Activated CD8-positive, alpha-beta memory T cell treated with anti-CD3 and anti-CD28 coated beads for 4 hours (primary cell): ENCODE results near the gene DHCR24.
"Not testable (repeated sequence)": the region's sequence is repeated elsewhere in the genome, so short reads cannot be mapped to it uniquely, and the experiment has no call there.

Source experiments
- DNase-seq, 2 donors: peaks; one replicate each; pipeline ENCODE4 v3.0.0-alpha.2; 2020; ENCODE audit warnings: low read depth in 2 of 2

Gene DHCR24, protein sequence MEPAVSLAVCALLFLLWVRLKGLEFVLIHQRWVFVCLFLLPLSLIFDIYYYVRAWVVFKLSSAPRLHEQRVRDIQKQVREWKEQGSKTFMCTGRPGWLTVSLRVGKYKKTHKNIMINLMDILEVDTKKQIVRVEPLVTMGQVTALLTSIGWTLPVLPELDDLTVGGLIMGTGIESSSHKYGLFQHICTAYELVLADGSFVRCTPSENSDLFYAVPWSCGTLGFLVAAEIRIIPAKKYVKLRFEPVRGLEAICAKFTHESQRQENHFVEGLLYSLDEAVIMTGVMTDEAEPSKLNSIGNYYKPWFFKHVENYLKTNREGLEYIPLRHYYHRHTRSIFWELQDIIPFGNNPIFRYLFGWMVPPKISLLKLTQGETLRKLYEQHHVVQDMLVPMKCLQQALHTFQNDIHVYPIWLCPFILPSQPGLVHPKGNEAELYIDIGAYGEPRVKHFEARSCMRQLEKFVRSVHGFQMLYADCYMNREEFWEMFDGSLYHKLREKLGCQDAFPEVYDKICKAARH

DNA sequence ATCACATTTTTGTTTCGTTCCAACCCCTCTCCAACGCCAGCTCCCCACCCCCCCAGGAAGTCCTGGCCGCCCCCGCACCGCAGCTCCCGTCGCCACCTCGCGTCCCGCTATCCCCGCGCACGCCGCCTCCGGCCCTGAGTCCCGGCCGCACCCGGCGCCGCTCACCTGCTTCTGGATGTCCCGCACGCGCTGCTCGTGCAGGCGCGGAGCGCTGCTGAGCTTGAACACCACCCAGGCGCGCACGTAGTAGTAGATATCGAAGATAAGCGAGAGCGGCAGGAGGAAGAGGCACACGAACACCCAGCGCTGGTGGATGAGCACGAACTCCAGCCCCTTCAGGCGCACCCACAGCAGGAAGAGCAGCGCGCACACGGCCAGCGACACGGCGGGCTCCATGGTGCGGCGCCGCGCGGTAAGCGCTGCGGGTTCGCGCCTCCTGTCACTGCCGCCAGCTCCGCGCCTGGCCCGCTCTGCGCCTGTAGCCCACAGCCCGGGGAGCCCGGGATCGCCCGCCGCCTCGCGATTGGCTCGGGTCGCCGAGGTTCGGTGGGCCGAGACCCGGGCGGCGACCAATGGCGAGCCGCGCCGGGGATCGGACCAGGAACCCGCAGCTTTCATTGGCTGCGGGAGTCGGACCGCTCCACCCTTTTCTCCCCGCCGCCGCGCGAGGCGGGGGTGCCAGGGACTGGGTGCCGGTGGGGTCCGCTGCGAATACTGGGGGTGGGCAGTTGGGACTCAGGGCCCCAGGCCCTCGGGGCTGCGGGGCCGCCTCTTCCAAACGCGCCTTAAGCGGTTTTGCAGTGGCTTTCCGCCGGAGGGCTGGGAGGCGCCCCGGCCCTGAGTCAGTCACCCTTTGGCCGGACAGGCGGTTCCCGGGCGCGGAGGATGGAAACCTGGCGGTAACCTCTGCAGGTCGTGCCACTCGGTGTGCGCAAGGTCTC is at the start of gene DHCR24:
TSS of gene DHCR24 (minus strand) at position 472 of the 941 bp plus-strand sequence. CDS start at position 396, 76 bp downstream.
- peak; percentile 45 to 50 for DNase-seq

DNA sequence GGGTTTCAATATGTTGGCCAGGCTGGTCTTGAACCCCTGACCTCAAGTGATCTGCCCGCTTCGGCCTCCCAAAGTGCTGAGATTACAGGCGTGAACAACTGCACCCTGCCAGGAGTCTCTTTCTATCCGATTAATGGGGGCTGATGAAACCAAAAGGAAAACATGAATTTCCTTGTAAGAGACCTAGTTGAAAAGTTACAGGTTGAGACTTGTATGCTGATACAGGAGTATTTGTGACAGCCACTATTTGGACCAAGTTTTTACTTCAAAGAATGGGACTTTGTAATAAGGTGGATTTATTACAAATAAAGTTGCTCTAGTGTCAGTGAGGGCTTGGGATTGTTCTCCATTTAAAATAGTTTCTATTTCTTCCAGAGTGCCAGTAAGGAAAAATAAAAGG is 49.8 kb upstream of the DHCR24 start:
- DNase-seq: no peak

DNA sequence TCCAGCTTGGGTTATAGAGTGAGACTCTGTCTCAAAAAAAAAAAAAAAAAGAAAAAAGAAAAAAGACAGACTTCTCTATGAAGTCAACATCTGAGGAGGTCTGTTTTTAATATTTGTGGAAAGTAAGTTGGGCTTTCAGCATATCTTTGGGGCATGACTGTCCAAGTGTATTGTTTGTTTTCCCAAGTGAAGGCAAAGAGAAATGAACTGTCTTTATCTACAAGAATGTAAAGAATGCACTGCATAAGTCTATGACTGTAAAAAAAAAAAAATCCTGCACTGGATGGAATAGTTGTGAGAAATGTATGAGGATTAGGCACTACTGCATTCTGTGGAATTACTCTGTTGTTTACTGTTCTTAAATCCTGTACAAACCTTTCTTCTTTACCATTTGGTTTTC is 47.9 kb upstream of the DHCR24 start:
- DNase-seq: no peak

DNA sequence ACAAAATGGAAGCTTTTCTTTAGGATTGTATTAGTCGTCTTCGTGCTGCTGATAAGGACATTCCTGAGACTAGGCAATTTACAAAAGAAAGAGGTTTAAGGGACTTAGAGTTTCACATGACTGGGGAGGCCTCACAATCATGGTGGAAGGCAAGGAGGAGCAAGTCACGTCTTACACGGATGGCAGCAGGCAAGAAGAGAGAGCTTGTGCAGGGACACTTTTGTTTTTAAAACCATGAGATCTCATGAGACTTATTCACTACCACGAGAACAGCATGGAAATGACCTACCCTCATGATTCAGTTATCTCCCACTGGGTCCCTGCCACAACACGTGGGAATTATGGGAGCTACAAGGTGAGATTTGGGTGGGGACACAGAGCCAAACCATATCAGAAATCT is 47.1 kb upstream of the DHCR24 start:
- DNase-seq: not testable (repeated sequence)

DNA sequence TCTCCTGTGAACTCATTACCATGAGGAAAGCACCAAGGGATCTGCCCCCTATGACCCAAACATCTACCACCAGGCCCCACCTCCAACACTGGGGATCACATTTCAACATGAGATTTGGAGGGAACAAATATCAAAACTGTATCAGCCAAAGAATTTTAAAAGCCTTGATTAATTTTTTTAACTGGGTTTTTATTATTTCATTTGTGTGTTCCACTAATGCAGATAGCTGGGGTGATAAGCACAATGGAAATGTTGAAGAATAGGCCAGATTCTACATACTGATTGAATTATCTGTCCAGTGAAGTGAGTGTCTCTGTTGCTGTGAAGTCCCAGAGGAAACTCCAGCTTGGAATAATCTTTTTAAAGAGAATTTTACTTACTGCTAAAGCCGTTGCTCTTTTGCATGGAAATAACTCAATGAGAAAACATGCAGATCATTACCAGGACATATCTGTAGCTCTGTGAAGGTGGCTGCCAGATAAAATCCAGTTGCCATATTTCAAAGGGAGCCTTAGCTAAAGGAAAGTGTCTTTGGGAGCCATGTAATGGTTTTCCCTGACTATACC is 44.4 kb upstream of the DHCR24 start:
- DNase-seq: no peak

DNA sequence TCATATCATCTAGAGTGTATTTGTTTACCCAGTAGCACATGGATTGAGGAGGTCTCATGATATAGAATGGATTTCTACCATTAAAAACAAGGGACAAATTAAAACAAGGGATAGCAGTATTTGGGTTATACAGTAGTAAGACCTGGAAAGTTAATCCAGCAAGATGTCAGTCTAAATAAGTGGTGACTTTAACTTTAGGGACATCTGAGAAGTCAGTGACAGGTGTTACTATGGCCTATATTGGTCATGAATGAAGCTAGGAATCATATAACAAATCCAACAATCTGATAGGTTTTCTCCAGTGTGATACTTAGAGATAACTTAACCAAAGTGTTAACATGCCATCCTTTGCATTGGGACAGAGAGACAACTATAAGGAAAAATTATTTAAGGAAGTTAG is 42.7 kb upstream of the DHCR24 start:
- no peak for DNase-seq

DNA sequence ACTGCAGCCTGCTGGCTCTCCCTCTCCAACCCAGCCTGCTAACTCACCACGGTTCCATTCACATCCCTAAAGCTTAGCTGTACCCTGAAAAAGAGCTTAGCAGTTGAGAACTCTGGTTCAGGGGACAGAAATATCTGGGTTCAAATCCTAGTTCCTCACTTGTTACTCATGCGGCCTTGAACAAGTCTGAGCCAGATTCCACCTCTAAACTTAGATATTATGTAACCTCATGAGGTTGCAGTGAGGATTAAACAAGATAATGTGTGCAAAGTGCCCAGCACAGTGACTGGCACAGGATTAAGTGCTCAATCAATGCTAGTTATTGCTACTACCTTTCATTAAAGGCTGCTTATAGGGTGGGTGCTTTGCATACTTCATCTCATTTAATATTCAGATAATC is 41.3 kb upstream of the DHCR24 start:
- no peak for DNase-seq

DNA sequence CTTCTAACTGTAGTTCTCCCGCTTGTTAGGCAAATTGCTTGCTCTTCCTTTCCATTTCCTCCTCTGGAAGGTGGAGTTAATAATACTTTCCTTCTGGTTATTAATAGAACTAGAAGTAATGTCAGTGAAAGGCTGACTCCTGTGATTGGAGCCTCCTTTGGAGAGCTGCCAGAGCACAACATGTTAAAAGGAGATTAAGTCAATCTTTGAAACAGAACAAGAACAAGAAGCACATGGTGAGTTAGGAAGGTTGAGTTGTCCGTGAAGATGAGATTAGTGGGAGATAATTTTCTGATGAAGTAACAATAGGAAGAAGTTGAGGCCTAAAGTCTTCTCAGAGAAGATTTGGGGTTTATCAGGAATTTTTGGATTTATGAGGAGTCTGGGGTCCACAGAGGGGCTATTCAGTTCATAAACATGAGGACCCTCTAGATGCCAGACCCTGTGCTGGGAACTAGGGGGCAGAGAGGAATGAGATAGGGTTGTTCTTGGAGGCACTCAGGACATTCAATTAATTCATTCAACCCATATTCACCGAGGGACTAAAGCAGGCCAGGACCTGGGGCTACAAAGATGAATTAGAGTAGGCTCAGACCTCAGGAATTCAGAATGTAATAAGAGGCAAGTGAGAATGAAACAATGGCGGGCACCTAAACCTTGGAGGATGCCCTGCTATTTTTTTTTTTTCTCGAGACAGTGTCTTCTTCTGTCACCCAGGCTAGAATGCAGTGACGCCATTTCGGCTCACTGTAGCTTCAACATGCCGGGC is 40.7 kb upstream of the DHCR24 start:
- no peak for DNase-seq

DNA sequence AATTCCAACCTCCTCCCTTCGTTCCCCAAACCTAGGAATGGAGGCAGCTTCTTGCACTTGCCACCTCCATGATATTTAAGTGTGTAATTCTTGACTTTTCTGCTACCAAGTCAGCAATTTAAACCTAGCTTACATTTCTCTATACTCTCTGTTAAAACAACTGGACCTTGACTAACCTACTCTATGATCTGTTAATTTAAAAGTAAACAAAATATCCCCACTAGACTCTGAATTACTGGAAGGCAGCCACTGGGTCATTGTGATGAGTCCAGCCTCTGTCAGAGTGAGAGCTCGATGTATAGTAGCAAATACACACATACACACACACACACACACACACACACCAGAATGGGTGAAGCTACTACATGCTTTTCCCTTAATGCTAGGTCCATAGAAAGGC is 40.0 kb upstream of the DHCR24 start:
- no peak for DNase-seq

DNA sequence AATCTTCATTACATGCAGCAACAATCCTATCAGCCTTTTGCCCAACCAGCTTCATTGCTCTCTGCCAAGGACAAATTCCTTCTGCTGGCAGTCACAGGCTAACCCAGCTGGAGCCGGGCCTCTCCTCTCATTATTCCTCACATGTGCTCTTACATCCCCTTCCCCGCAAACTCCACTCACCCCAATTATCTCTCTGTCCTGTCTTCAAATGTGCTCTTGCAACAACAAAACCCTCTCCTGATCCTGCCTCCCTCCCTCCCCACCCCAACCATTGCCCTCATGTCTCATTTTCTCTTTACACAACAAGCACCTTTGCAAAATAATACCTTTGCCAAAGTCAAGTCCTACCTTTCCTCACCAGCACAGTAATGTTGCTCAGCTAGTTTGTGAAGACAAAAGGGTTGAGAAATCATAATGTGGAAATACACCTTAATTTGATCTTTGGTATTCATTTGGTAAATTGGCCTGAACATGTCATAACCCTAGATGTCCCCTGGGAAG is 36.0 kb upstream of the DHCR24 start:
- DNase-seq: no peak

DNA sequence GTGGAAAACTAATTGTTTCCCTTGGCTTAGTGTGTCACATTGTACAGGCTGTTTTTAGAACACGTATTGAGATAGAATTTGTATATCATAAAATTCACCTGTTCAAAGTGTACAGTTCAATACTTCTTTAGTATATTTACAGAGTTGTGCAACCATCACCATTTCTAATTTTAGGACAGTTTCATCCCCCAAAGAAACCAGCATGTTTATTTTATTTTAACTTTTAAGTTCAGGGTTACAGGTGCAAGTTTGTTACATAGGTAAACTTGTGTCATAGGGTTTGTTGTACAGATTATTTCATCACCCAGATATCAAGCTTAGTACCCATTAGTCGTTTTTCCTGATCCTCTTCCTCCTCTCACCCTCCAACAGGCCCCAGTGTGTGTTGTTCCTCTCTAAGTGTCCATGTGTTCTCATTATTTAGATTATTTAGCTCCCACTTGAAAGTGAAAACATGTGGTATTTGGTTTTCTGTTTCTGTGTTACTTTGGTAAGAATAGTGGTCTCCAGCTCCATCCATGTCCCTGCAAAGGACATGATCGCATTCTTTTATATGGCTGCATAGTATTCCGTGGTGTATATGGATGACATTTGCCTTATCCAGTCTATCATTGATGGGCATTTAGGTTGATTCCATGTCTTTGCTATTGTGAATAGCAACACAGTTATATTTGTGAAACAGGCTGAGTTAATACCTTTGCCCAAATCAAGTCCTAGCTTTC is 35.2 kb upstream of the DHCR24 start:
- no peak for DNase-seq

DNA sequence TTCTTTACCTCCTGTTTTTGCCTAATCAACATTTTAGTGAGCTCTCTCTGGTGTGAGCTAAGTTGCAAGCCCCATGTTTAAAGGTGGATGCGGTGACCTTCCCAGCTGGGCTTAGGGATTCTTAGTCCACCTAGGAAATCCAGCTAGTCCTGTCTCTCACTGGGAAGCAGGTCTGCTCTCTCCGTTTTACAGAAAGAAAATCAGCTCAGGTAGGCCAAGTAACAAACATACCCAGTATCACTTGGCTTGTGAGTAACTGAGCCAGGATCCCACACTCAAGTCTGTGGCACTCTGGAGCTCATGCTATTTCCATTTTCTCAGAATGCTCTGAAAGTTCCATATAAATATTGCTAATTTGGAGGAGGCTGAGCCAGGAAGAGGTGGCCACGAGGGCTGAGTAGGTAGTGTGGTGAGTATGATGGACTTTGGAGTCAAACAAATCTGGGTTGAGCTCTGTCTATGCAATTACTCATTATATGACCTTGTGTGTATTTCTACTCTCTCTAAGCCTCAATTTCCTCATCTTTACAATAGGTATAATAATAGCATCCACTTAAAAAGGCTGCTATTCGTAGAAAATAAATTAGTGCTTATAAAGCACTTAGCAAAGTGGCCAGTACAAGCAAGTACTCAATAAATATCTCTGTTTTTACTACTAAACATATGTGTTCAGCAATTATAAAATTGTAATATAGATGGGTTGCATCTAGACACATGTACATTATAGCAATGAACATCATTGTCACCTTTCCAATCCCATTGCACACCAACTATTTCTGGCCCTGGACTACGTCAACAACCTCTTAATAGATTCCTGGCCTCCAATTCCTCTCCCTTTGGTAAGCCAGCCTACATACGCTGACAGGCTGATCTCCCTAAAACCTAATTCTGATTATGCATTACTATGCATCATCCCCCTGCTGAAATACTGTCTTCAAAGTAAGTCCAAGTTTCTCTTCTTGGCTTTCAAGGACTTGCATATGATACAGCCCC is 32.7 kb upstream of the DHCR24 start:
- no peak for DNase-seq

DNA sequence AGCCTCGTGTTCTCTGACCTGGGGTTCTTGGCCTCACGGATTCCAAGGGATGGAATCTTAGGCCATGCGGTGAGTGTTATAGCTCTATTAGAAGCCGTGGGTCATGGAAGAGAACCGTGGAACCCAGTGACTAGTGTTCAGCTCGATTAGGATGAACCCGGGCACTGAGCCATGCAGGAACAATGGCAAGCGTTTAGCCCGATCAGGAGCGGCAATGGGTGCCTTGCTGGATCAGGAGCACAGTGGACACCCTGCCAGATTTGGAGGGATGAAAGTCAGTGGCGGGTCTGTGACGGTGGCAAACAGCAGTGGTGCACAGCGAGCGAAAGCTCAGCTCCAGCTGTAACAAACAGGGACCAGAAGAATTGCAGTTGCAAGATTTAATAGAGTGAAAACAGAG is 24.1 kb upstream of the DHCR24 start:
- DNase-seq: not testable (repeated sequence)

DNA sequence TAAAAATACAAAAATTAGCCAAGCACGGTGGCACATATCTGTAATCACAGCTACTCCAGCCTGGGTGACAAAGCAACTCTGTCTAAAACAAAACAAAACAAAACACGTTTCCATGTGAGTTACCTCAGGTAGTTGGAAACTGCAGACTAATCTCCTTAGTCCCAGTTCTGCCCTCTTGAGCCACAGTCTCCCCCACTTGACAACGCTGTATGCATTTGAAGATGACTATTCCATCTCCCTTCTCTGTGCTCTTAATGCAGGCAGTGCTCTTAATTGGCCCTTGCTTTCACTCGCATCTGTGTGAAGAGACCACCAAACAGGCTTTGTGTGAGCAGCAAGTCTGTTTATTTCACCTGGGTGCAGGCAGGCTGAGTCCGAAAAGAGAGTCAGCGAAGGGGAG is 19.6 kb upstream of the DHCR24 start:
- DNase-seq: no peak

DNA sequence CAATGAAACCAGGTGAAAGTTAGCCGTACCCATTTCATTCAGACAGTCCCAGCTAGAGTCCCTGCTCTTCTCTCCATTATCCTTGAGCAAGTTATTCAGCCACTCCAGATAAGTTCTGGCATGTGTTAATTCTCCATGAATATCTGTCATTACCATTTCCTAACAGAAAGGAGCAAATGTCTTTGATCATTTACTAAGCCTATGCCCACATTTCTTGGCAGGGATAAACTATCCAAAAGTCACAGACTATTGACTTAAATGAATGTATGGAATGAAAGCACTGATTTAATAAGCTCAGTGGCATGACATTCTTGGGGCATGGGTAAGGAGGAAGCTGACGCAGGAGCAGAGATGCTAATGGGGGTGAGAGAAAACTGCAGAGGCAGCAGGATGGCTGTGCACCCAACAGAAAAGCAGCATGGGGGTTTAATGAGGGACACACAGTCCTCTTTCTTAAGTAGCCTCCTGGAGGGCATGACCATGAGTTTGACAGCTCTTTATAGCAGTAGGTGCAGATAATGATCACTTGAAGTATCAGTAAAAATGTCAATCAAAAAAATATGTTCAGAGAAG is 17.6 kb upstream of the DHCR24 start:
- DNase-seq: no peak

DNA sequence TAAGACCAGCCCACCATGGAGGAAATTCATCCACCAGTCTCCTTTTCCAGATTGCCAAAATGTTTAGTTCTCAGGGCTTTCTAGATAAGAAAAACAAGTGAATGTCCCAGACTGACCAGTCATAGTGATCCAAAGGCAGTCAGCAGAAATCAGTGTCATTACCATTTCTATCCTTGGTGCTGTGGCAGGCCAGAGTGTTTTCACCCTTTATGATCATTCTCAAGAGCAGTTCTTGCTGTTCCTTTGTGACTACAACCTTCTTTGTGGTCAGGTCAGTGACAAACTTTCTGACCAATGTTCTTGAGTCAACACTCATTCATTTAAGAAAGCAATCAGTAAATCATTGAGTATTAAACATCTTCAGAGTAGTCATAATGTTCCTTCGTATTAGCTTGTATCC is 7.3 kb upstream of the DHCR24 start:
- no peak for DNase-seq

DNA sequence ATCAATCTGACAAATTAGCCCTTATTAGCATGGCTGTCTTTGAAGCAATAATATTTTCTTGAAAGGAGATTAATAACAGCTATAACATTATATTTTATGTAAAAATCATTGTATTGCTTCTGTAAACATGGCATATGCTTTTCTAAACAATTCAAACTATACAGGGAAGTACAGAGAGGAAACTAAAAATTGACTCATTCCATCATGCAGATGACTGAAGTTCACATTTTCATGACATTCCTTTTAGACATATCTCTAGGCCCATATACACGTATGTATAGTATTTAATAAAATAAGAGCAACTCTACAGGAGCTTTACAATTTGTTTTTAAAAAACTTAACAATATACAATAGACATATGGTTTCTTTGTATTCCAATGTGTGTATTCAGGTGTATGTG is 5.6 kb upstream of the DHCR24 start:
- DNase-seq: no peak

DNA sequence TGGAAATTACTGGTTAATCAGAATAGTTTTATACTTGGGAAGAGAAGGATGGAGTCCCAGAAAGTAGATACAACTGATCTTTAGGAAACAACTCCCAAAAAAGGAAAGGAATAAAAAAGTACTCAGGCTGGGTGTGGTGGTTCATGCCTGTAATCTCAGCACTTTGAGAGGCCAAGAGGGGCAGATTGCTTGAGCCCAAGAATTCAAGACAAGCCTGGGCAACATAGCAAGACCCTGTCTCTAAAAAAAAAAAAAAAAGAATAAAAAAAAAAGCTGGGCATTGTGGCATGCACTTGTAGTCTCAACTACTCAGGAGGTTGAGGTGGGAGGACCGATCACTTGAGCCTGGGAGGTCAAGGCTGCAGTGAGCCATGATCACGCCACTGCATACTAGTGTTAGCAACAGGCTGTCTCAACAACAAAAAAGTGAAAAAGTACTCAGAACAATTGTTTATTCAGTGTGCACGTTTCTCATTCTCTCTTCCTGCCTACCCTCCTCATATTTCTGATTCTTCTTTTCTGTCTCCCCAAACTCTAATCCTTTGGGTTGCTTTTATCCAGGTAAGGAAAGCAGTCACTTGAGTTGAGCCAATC is 2.2 kb upstream of the DHCR24 start:
- no peak for DNase-seq
